Ectodermal cell (in vitro differentiated cells): ENCODE measurements around the gene RCAN1.

Experiments used
- H3K27ac ChIP-seq: 2 replicates; pipeline ENCODE4 v1.7.0; 2013; ENCODE audit warnings: mild to moderate bottlenecking, low read depth, low read length; ENCODE audit not compliant: insufficient read depth, poor library complexity, severe bottlenecking
- H3K27me3 ChIP-seq: 2 replicates; pipeline ENCODE4 v1.7.0; 2013; ENCODE audit warnings: mild to moderate bottlenecking, low read length; ENCODE audit not compliant: insufficient read depth, control insufficient read depth, poor library complexity, severe bottlenecking
- H3K36me3 ChIP-seq: one replicate; pipeline ENCODE4 v1.7.0; 2013; ENCODE audit warnings: low read length; ENCODE audit not compliant: control insufficient read depth, insufficient read depth
- H3K4me1 ChIP-seq: one replicate; pipeline ENCODE4 v1.7.0; 2013; ENCODE audit warnings: low read length; ENCODE audit not compliant: control insufficient read depth, insufficient read depth
- H3K4me3 ChIP-seq: 2 replicates; pipeline ENCODE4 v1.7.0; 2013; ENCODE audit warnings: low read depth, low read length, control low read depth; ENCODE audit not compliant: insufficient read depth
- H3K9me3 ChIP-seq: 2 replicates; pipeline ENCODE4 v1.7.0; 2013; ENCODE audit warnings: mild to moderate bottlenecking, low read length, moderate library complexity; ENCODE audit not compliant: control insufficient read depth
- WGBS, 2 experiments: methylation state at CpG; one replicate each; pipeline ENCODE4 v1.1.7; 2013; ENCODE audit warnings: missing lambda C conversion rate in 2 of 2; 5-methylcytosine and 5-hydroxymethylcytosine counted together

The RCAN1 gene

DNA sequence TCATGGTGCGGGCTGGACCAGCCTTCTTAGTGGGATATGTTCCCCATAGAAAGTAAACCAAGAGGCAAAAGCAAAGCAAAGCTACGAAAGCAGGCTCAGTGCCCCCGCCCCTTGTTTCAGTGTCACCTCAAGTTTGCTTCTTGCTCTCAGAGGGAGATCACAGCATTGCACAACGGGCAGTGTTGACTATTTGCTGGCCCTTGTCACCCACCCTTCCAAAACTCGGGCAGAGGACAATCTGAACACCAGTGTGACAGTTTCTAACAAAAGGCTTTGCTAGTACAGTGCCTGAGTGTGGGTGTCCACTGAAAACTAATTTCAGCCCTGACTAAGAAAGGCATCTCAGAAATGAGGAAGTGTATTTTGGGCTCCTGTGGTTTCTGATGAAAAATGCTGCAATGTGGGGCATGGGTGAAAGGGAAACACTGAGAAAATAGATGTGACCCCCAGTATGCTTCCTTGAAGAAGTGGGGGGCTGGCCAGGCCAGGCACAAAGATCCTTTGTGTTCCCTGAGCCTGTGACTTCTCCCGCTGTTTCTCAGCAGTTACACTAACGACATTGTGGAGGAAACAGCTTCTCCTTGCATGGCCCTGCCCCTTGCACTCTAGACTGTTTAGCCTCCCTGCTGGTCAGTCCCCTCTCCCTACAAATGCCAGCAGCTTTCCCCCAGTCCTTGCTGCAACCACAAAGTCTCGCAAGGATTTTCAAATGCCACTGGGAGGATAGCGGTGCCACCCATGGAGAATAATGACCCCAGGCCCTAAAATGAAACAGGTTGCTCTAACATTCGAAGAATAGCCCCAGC is 69.6 kb downstream of the RCAN1 start:
- Histone ChIP-seq H3K4me3 (no peak overlapping the region), H3K9me3 (no peaks in the 10 kb centered on the region), H3K4me1 (peaks cover 19% of the 10 kb centered on the region), H3K27me3 (no peaks in the 10 kb centered on the region), H3K27ac (peak overlapping the region; percentile 70), H3K36me3 (no peaks in the 10 kb centered on the region)
- WGBS, 2 experiments: 38 to 43% methylated on average over 10 of the region's 10 CpGs

DNA sequence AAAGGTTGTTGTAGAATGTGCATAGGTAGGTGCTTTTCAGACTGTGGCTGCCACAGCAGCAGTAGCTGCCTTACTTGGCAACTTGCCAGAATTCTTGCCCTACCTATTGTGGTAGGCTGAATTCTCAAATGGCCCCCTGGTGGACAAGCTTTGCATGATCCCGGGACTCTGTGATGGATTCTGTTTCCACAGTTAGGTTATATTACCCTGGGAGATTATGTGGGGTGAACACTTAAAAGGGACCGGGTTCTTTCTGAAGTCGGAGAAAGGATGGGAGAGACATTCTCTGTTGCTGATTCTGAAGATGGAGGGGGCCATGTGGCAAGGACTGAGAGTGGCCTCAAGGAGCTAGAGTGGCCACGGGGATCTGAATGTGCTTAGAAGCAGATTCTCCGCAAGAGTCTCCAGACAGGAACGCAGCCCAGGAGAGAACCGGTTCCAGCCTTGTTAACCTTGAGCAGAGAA is 70.8 kb downstream of the RCAN1 start:
- Histone ChIP-seq H3K36me3 (no peaks in the 10 kb centered on the region), H3K4me3 (no peak overlapping the region), H3K4me1 (peaks cover 19% of the 10 kb centered on the region), H3K27me3 (no peaks in the 10 kb centered on the region), H3K9me3 (no peaks in the 10 kb centered on the region), H3K27ac (no peak overlapping the region)
- 87 to 89% methylated on average over 7 of the region's 7 CpGs for WGBS, 2 experiments

DNA sequence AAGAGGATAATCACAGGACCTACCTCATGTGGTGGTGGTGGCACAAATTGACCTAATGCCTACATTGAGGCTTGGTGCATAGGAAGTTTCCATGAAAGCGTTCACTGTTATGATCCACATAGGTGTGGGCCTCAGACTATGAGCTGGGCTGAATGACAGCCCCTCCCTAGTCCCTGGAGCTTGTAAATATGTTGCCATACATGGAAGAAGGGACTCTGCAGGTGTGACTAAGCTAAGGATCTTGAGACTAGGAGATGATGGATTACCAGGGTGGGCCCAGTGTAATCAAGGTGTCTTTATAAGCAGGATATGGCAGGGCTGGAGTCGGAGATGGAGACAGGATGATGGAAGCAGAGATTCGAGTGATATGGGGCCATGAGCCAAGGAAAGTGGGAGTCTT is 71.9 kb downstream of the RCAN1 start:
- H3K9me3 ChIP-seq: no peaks in the 10 kb centered on the region
- 74 to 79% methylated on average over 3 of the region's 3 CpGs for WGBS, 2 experiments
- no peaks in the 10 kb centered on the region for H3K36me3 ChIP-seq
- H3K4me1 ChIP-seq: peaks cover 19% of the 10 kb centered on the region
- H3K4me3 ChIP-seq: no peak overlapping the region
- H3K27me3 ChIP-seq: no peaks in the 10 kb centered on the region
- no peak overlapping the region for H3K27ac ChIP-seq

DNA sequence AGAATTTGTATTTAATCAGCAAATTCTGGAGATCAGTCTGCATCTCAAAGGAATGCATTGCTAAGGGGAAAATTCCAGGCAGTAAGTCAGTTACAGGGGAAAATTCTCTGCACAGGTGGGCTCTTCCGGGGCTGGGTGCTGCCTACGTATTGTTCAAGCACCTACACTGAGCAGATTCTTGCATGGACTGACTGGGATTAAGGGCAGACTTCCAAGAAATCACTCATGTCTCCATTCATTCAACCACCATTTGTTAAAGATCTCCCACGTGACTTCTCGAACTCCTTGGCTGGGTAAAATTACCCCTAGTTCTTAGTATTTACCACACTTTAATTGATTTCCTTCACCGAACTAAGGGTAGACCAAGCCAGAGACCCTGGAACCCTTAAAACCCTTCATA is 74.7 kb downstream of the RCAN1 start:
- Histone ChIP-seq H3K36me3 (no peaks in the 10 kb centered on the region), H3K27me3 (no peaks in the 10 kb centered on the region), H3K4me3 (no peak overlapping the region), H3K9me3 (no peaks in the 10 kb centered on the region), H3K4me1 (no peaks in the 10 kb centered on the region), H3K27ac (no peak overlapping the region)
- WGBS, 2 experiments: 91 to 94% methylated on average over 5 of the region's 5 CpGs

DNA sequence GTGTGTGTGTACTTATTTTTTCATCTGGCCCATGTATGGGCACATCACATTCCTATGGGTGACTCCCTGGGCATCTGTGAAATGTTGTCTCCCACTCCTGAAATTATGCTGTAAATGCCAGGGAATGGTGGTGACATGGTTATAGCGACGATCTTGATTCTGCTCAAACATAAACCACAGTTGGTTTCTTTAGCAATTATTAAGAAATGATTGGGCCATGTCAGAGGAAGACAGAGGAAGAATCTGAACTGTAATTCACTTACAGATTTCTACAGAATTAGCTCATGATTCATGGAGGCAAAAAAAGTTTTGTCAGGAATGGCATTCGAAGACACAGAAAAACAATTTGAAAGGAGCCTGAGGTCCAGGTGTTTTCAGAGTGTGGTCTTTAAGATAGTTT is 77.1 kb downstream of the RCAN1 start:
- H3K4me3 ChIP-seq: no peak overlapping the region
- no peaks in the 10 kb centered on the region for H3K27me3 ChIP-seq
- WGBS, 2 experiments: 76 to 80% methylated on average over 3 of the region's 3 CpGs
- peaks cover 8% of the 10 kb centered on the region for H3K4me1 ChIP-seq
- no peaks in the 10 kb centered on the region for H3K36me3 ChIP-seq
- no peaks in the 10 kb centered on the region for H3K9me3 ChIP-seq
- no peak overlapping the region for H3K27ac ChIP-seq

DNA sequence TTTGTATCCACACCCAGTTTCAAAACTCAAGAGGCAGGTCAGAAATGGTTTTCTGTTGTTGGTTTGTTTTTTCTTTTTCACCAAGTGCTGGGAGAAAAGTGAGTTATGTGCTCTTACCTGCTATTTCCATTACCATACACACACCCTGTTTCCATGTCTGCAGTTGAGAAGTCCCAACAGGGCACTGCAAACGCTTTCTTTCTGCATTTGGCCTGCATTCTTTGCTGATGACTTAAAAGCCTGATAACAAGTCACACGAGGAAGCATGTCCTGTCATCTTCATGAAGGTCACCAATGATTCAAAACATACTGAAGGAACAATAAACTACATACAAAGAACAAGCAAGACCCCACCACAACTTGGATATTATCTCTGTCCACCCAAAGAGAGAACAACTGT is 78.1 kb downstream of the RCAN1 start:
- Histone ChIP-seq H3K4me3 (no peak overlapping the region), H3K36me3 (no peaks in the 10 kb centered on the region), H3K9me3 (no peaks in the 10 kb centered on the region), H3K27me3 (no peaks in the 10 kb centered on the region), H3K4me1 (peaks cover 8% of the 10 kb centered on the region), H3K27ac (no peak overlapping the region)
- 83 to 84% methylated on average over 2 of the region's 2 CpGs for WGBS, 2 experiments

DNA sequence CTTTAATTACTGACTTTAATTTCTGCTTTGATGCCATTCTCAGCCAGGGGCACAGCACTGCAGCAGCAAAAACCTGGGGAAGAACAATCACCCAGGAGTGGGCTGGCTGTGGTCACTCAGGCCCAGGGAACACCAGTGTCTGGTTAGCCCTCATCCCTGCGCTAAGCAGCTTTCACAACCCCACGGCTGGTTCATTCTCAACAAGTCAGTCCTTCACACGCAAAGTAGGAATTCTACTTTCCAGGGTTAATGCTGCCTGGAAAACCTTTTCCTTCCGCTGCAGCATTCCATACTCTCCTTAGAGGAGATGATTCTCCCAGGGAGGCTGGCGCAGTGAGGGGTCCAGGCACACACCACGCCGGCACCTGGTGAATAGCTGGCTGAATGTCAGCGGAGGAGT is 78.6 kb downstream of the RCAN1 start:
- no peak overlapping the region for H3K27ac ChIP-seq
- peaks cover 8% of the 10 kb centered on the region for H3K4me1 ChIP-seq
- H3K9me3 ChIP-seq: no peaks in the 10 kb centered on the region
- H3K27me3 ChIP-seq: no peaks in the 10 kb centered on the region
- no peaks in the 10 kb centered on the region for H3K36me3 ChIP-seq
- 86 to 89% methylated on average over 8 of the region's 8 CpGs for WGBS, 2 experiments
- no peak overlapping the region for H3K4me3 ChIP-seq

DNA sequence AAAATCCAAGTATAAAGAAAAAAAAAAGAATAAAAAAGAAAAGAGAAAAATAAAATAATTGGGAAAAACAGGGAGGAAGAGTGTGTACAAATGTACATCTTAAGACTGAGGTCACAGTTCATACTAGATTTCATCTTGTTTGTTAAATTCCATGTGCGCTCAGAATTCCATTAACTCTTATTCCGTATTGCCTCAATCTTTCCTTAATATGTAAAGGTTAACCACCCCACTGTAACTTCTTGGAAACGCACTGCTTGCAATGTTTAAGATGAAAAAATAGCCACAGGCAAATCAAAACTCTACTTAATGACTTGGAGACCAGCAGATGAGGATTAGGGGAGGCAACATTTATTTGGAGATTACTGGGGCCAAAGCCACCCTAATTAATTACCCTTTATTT is 79.0 kb downstream of the RCAN1 start:
- no peaks in the 10 kb centered on the region for H3K27me3 ChIP-seq
- WGBS, 2 experiments: 91 to 98% methylated on average over 3 of the region's 3 CpGs
- no peak overlapping the region for H3K4me3 ChIP-seq
- H3K36me3 ChIP-seq: no peaks in the 10 kb centered on the region
- no peaks in the 10 kb centered on the region for H3K9me3 ChIP-seq
- H3K4me1 ChIP-seq: peaks cover 8% of the 10 kb centered on the region
- H3K27ac ChIP-seq: no peak overlapping the region

DNA sequence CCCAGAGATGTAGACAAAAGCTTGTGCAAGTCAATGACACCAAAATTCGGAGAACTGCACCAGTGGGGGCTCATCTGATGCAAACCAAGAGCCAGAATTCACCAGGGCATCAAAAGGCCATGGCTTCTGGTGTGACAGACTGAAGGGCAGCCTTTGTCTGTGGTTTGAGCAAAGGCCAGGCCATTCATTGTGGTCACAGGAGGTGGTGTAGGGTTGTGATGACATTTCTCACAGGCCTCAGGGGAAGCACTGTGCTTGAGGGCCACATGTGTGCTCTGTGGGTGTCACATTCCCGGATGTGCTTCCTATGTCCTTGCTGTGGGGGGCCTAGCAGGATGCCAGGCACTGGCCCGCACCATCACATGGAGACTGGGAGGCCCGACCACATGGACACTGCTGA is 80.4 kb downstream of the RCAN1 start:
- WGBS, 2 experiments: 57 to 74% methylated on average over 4 of the region's 4 CpGs
- Histone ChIP-seq H3K27ac (no peak overlapping the region), H3K9me3 (no peaks in the 10 kb centered on the region), H3K36me3 (no peaks in the 10 kb centered on the region), H3K27me3 (no peaks in the 10 kb centered on the region), H3K4me1 (peaks cover 8% of the 10 kb centered on the region), H3K4me3 (no peak overlapping the region)

DNA sequence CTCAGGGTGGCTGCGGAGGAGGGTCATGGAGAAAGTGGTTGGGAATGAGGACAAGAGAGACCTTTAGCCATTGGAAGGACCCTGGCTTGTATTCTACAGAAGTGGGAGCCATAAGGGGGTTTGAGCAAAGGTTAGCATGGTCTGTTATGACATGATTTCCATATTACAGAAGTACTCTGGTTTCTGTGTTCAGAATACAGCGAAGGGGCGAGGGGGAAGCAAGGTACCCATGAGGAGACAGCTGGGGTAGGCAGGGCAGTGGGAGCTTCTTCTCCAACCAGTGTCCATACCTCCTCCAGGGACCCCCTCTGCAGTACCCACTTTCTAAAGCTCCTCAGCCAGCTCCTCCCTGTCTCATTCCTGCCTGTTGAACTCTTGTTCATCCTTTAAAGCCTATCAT is 81.0 kb downstream of the RCAN1 start:
- Histone ChIP-seq H3K27ac (no peak overlapping the region), H3K4me1 (peaks cover 8% of the 10 kb centered on the region), H3K36me3 (no peaks in the 10 kb centered on the region), H3K27me3 (no peaks in the 10 kb centered on the region), H3K9me3 (no peaks in the 10 kb centered on the region), H3K4me3 (no peak overlapping the region)
- 79 to 84% methylated on average over 3 of the region's 3 CpGs for WGBS, 2 experiments
